Neural cell (in vitro differentiated cells): ENCODE results near the gene TMEM184B. TPM values are rescaled to one million over a fixed set of nuclear protein-coding genes. Genes with fewer than 3 reads are reported as not detected.

Experiments used
- H2AFZ ChIP-seq: fragments of 200-600, 300-800 bp; sonication (generic), shearing (Covaris generic); 2 replicates; pipeline ENCODE4 v1.6.0; 2014; ENCODE audit warnings: low read depth, mild to moderate bottlenecking, antibody characterized with exemption, low read length, moderate library complexity
- H3F3A ChIP-seq: fragments of 200-600 bp; shearing (Covaris generic); 2 replicates; pipeline ENCODE4 v1.6.1; 2016; ENCODE audit warnings: mild to moderate bottlenecking, moderate library complexity, mixed read lengths, antibody characterized with exemption, low read length; ENCODE audit not compliant: insufficient read depth, poor library complexity, severe bottlenecking
- H3K27ac ChIP-seq: fragments of 200-600, 300-800 bp; sonication (generic), shearing (Covaris generic); 2 replicates; pipeline ENCODE4 v1.5.1; 2014; ENCODE audit warnings: mild to moderate bottlenecking, low read length, moderate library complexity
- H3K27me3 ChIP-seq: fragments of 300-800, 200-600 bp; sonication (generic), shearing (Covaris generic); 2 replicates; pipeline ENCODE4 v1.6.0; 2014; ENCODE audit warnings: mild to moderate bottlenecking, low read depth, low read length, moderate library complexity; ENCODE audit not compliant: insufficient read depth
- H3K36me3 ChIP-seq: fragments of 300-800, 200-600 bp; sonication (generic), shearing (Covaris generic); 2 replicates; pipeline ENCODE4 v1.5.1; 2014; ENCODE audit warnings: mild to moderate bottlenecking, antibody characterized with exemption, low read length, moderate library complexity; ENCODE audit not compliant: insufficient read depth
- H3K4me2 ChIP-seq: fragments of 300-800, 200-600 bp; sonication (generic), shearing (Covaris generic); 2 replicates; pipeline ENCODE4 v1.6.0; 2014; ENCODE audit warnings: mild to moderate bottlenecking, low read length
- H3K4me3 ChIP-seq: fragments of 300-800, 200-600 bp; sonication (generic), shearing (Covaris generic); 2 replicates; pipeline ENCODE4 v1.5.1; 2014; ENCODE audit warnings: mild to moderate bottlenecking, low read length, moderate library complexity
- H3K79me2 ChIP-seq: fragments of 200-600 bp; shearing (Covaris generic); replicated peaks from 2 replicates; pipeline ENCODE4 v1.6.0; 2014; ENCODE audit warnings: mild to moderate bottlenecking, low read length, moderate library complexity; ENCODE audit not compliant: insufficient read depth
- H3K9ac ChIP-seq: fragments of 300-800, 200-600 bp; sonication (generic), shearing (Covaris generic); 2 replicates; pipeline ENCODE4 v1.6.1; 2016; ENCODE audit warnings: mild to moderate bottlenecking, low read length, mixed read lengths
- H3K9me2 ChIP-seq: fragments of 200-600 bp; shearing (Covaris generic); 2 replicates; pipeline ENCODE4 v1.6.1; 2016; ENCODE audit warnings: mild to moderate bottlenecking, low read length, mixed read lengths; ENCODE audit not compliant: insufficient read depth
- H3K9me3 ChIP-seq: fragments of 200-600, 300-800 bp; sonication (generic), shearing (Covaris generic); 2 replicates; pipeline ENCODE4 v1.6.1; 2016; ENCODE audit warnings: mild to moderate bottlenecking, mixed run types, low read length, moderate library complexity, mixed read lengths
- H4K20me1 ChIP-seq: fragments of 200-600 bp; shearing (Covaris generic); 2 replicates; pipeline ENCODE4 v1.6.1; 2016; ENCODE audit warnings: mild to moderate bottlenecking, mixed run types; ENCODE audit not compliant: insufficient read depth
- CTCF ChIP-seq: fragments of 450-650 bp; IDR thresholded peaks from 2 replicates; pipeline ENCODE4 v1.5.1; 2014; ENCODE audit warnings: antibody characterized with exemption, mild to moderate bottlenecking, moderate library complexity; ENCODE audit not compliant: poor library complexity, severe bottlenecking
- EP300 ChIP-seq: fragments of 450-650 bp; conservative IDR thresholded peaks from 2 replicates; pipeline ENCODE4 v1.6.1; 2014; ENCODE audit warnings: antibody characterized with exemption, mild to moderate bottlenecking, moderate library complexity; ENCODE audit not compliant: poor library complexity, severe bottlenecking
- EZH2 ChIP-seq: fragments of 200-600, 300-800 bp; shearing (Covaris generic), sonication (generic); IDR thresholded peaks from 2 replicates; pipeline ENCODE4 v1.6.1; 2014; ENCODE audit warnings: antibody characterized with exemption, low read length, borderline replicate concordance, mild to moderate bottlenecking; ENCODE audit not compliant: insufficient read depth, poor library complexity, severe bottlenecking
- MXI1 ChIP-seq: fragments of 450-650 bp; conservative IDR thresholded peaks from 2 replicates; pipeline ENCODE4 v1.6.1; 2014; ENCODE audit warnings: antibody characterized with exemption, mild to moderate bottlenecking; ENCODE audit not compliant: poor library complexity, severe bottlenecking
- POLR2AphosphoS5 ChIP-seq: IDR thresholded peaks from 2 replicates; pipeline ENCODE4 v1.6.1; 2012
- RAD21 ChIP-seq: fragments of 450-650 bp; conservative IDR thresholded peaks from 2 replicates; pipeline ENCODE4 v1.6.1; 2014; ENCODE audit warnings: antibody characterized with exemption, mild to moderate bottlenecking, moderate library complexity
- REST ChIP-seq: IDR thresholded peaks from 2 replicates; pipeline ENCODE4 v1.6.1; 2012; ENCODE audit warnings: borderline replicate concordance
- SMC3 ChIP-seq: fragments of 450-650 bp; conservative IDR thresholded peaks from 2 replicates; pipeline ENCODE4 v1.6.1; 2014; ENCODE audit warnings: antibody characterized with exemption, mild to moderate bottlenecking, moderate library complexity; ENCODE audit not compliant: poor library complexity
- TAF1 ChIP-seq: IDR thresholded peaks from 2 replicates; pipeline ENCODE4 v1.6.1; 2012; ENCODE audit warnings: low read depth
- polyA minus RNA-seq: library from RNA; depleted of rRNA, polyadenylated mRNA; stranded (reverse); fragments of >200 nt; gene quantifications from 2 replicates; pipeline ENCODE4 v1.2.3, GENCODE V29; 2014
- polyA plus RNA-seq: library from polyadenylated mRNA; depleted of rRNA; stranded (reverse); fragments of >200 nt; gene quantifications from 2 replicates; pipeline ENCODE4 v1.2.3, GENCODE V29; 2014

Gene TMEM184B
- 19.7 and 29.3 TPM in 2 replicates for polyA plus RNA-seq
- 29.1 and 29.7 TPM in 2 replicates for polyA minus RNA-seq

- Histone ChIP-seq H3F3A (no peaks in the 10 kb centered on the region), H3K27me3 (no peaks in the 10 kb centered on the region), H3K9me2 (no peaks in the 10 kb centered on the region), H3K9me3 (no peaks in the 10 kb centered on the region), H2AFZ (peak within 1 kb of the TSS; percentile 99), H3K4me2 (peak within 1 kb of the TSS; percentile 99), H3K4me3 (peak within 1 kb of the TSS; percentile 96), H3K79me2 (peaks cover 41% of the 10 kb centered on the region), H4K20me1 (no peaks in the 10 kb centered on the region), H3K9ac (peak within 1 kb of the TSS; percentile 88), H3K27ac (peak within 1 kb of the TSS; percentile 74), H3K36me3 (no peaks in the 10 kb centered on the region)
- TF ChIP-seq MXI1 = peak; percentile 61
- peak; percentile 26 for TF ChIP-seq TAF1
- peak; percentile 20 for TF ChIP-seq SMC3
- TF ChIP-seq POLR2AphosphoS5 = peak; percentile 61
- no peak for TF ChIP-seq EP300
- no peak for TF ChIP-seq RAD21
- TF ChIP-seq EZH2 = no peak
- no peak for TF ChIP-seq REST
- TF ChIP-seq CTCF = no peak
Observed at GRCh38 chr22:38272373-38273134, at the start of gene TMEM184B. Gene TMEM184B, minus strand, starts transcription at chr22:38273010. Its CDS starts 25,049 bp downstream, at chr22:38247961.

- no peak overlapping the region for H3K4me2 ChIP-seq
- no peaks in the 10 kb centered on the region for H3K36me3 ChIP-seq
- TF ChIP-seq TAF1 = no peak
- TF ChIP-seq CTCF = no peak
- no peak for TF ChIP-seq SMC3
- no peak for TF ChIP-seq RAD21
- no peak for TF ChIP-seq MXI1
- TF ChIP-seq POLR2AphosphoS5 = no peak
- TF ChIP-seq EZH2 = no peak
- TF ChIP-seq EP300 = no peak
- no peak for TF ChIP-seq REST
- peaks cover 1% of the 10 kb centered on the region for H3F3A ChIP-seq
- H3K27me3 ChIP-seq = no peaks in the 10 kb centered on the region
- no peak overlapping the region for H3K9ac ChIP-seq
- no peaks in the 10 kb centered on the region for H3K9me3 ChIP-seq
- H4K20me1 ChIP-seq = no peaks in the 10 kb centered on the region
- H2AFZ ChIP-seq = no peak overlapping the region
- no peak overlapping the region for H3K4me3 ChIP-seq
- peaks cover 10% of the 10 kb centered on the region for H3K79me2 ChIP-seq
- H3K9me2 ChIP-seq = no peaks in the 10 kb centered on the region
- no peak overlapping the region for H3K27ac ChIP-seq
Observed at GRCh38 chr22:38320605-38321402, 48.0 kb upstream of the TMEM184B start.
